Stomach (tissue), 9 donors: ENCODE data around the gene FUBP1. TPM values are rescaled to one million over a fixed set of nuclear protein-coding genes. Genes with fewer than 3 reads are reported as not detected.
A peak's percentile ranks its signal among the peaks of the same experiment; 100 is the strongest.

Experiments used
- DNase-seq, 2 donors: peaks; one replicate each; pipeline versions ENCODE4 v3.0.0 to v3.0.0-alpha.2; 2013 to 2019
- H3K27ac ChIP-seq, 5 donors: fragments of 200-600 bp in 4 of 5; sonication (generic) in 4 of 5; one replicate each; pipeline ENCODE4 v1.5.1; 2013 to 2019; ENCODE audit warnings: mild to moderate bottlenecking in 1 of 5, moderate library complexity in 1 of 5
- H3K27me3 ChIP-seq, 3 donors: fragments of 200-600 bp; sonication (generic); one replicate each; pipeline ENCODE4 v1.5.1; 2017 to 2019; ENCODE audit warnings: mixed run types in 1 of 3
- H3K36me3 ChIP-seq, 4 donors: fragments of 200-600 bp; sonication (generic); 1 replicate in 3 of 4; 2 replicates in 1 of 4; pipeline ENCODE4 v1.5.1; 2016 to 2019
- H3K4me1 ChIP-seq, 4 donors: fragments of 200-600 bp; sonication (generic); one replicate each; pipeline ENCODE4 v1.5.1; 2016 to 2019
- H3K4me3 ChIP-seq, 4 donors: fragments of 200-600 bp; sonication (generic) in 3 of 4; one replicate each; pipeline ENCODE4 v1.5.1; 2016 to 2019; ENCODE audit warnings: mild to moderate bottlenecking in 1 of 4
- H3K9me3 ChIP-seq, 4 donors: fragments of 200-600 bp; sonication (generic); one replicate each; pipeline ENCODE4 v1.5.1; 2016 to 2019
- CTCF ChIP-seq, 7 experiments: fragments of 450-650 bp in 4 of 7; fragments of 200-600 bp in 3 of 7; sonication (generic) in 3 of 7; IDR thresholded peaks; one replicate each; pipeline ENCODE4 v1.5.1; 2016 to 2019; ENCODE audit warnings: antibody characterized with exemption in 7 of 7, control low read depth in 2 of 7, mild to moderate bottlenecking in 1 of 7
- EP300 ChIP-seq: sonication (generic); formaldehyde crosslinking; IDR thresholded peaks from one replicate; pipeline ENCODE4 v1.6.1; 2017; ENCODE audit warnings: antibody characterized with exemption
- POLR2A ChIP-seq, 4 donors: fragments of 450-650 bp; IDR thresholded peaks; one replicate each; pipeline ENCODE4 v1.6.1; 2016; ENCODE audit warnings: antibody characterized with exemption in 4 of 4, control low read depth in 2 of 4, mild to moderate bottlenecking in 1 of 4, moderate library complexity in 1 of 4
- POLR2AphosphoS5 ChIP-seq, 3 donors: sonication (generic); formaldehyde crosslinking; IDR thresholded peaks; one replicate each; pipeline ENCODE4 v1.6.1; 2016; ENCODE audit warnings: antibody characterized with exemption in 3 of 3
- WGBS, 5 donors: extraction: QIAGEN DNeasy Blood & Tissue Kit in 3 of 5; methylation state at CpG; one replicate each; pipeline versions ENCODE4 v1.1.5 to v1.1.7; 2013 to 2018; 5-methylcytosine and 5-hydroxymethylcytosine counted together
- intact Hi-C: fragments of 100-400 bp; cut with DNase I; formaldehyde crosslinking; loops from one replicate; pipeline ENCODE4 v1.15.1; 2023; ENCODE audit warnings: low total_unique reads
- polyA plus RNA-seq, 3 donors: library from polyadenylated mRNA; stranded (reverse); fragments of 200-250 nt; gene quantifications; one replicate each; pipeline ENCODE4 v1.2.3, GENCODE V29; 2013
- total RNA-seq, 5 donors: library from RNA; depleted of rRNA; stranded (reverse); fragments of >200 nt; gene quantifications; one replicate each; pipeline versions ENCODE4 v1.1.0 to v1.2.3, GENCODE V29; 2014 to 2016
- donor health status: healthy with polysubstance abuse.
- donor health status: Bipolar disorder and iron deficiency.
- donor health status: healthy.

Gene FUBP1
- total and polyA plus RNA-seq, 8 donors = 25.6 to 394 (median 54.4) TPM

- Histone ChIP-seq H3K4me3 (no peak overlapping the region), H3K27ac (no peak overlapping the region), H3K4me1 (peaks cover 0 to 34% (median 18%) of the 10 kb centered on the region in 4 donors), H3K27me3 (no peaks in the 10 kb centered on the region), H3K36me3 (peaks cover 42 to 98% (median 95%) of the 10 kb centered on the region in 4 donors), H3K9me3 (no peaks in the 10 kb centered on the region)
- DNase-seq = no peak
- TF ChIP-seq EP300 (no peak), POLR2A (IDR thresholded peaks at IDR 0.05) (no peak), POLR2AphosphoS5 (IDR thresholded peaks at IDR 0.05) (no peak), CTCF (IDR thresholded peaks at IDR 0.05) (no peak)
- intact Hi-C loops = no loop called here
These were observed 28.0 kb downstream of the FUBP1 start for GRCh38 chr1:77950873-77951272.

GRCh38 chr1:77948841-77949424 is 29.9 kb downstream of the FUBP1 start:
- no peaks in the 10 kb centered on the region for H3K27me3 ChIP-seq
- H3K4me3 ChIP-seq = no peak overlapping the region
- H3K36me3 ChIP-seq = peaks cover 22 to 98% (median 94%) of the 10 kb centered on the region in 4 donors
- WGBS, 5 donors = 41 to 48% (median 46%) methylated on average over 2 of the region's 2 CpGs
- H3K27ac ChIP-seq = no peak overlapping the region
- TF ChIP-seq POLR2A (IDR thresholded peaks at IDR 0.05) = no peak
- TF ChIP-seq CTCF (IDR thresholded peaks at IDR 0.05) = no peak
- TF ChIP-seq EP300 = no peak
- no peak for TF ChIP-seq POLR2AphosphoS5 (IDR thresholded peaks at IDR 0.05)
- DNase-seq = peak in 1 of 2 donors; percentile 32
- H3K4me1 ChIP-seq = peaks cover 0 to 31% (median 17%) of the 10 kb centered on the region in 4 donors
- intact Hi-C loops = no loop called here
- no peaks in the 10 kb centered on the region for H3K9me3 ChIP-seq

GRCh38 chr1:77945345-77945744 is 33.5 kb downstream of the FUBP1 start:
- no peak for DNase-seq
- WGBS, 5 donors = 89 to 98% (median 95%) methylated on average over 2 of the region's 2 CpGs
- no peak for TF ChIP-seq POLR2AphosphoS5 (IDR thresholded peaks at IDR 0.05)
- TF ChIP-seq EP300 = no peak
- TF ChIP-seq CTCF (IDR thresholded peaks at IDR 0.05) = no peak
- no peak for TF ChIP-seq POLR2A (IDR thresholded peaks at IDR 0.05)
- Histone ChIP-seq H3K27ac (no peak overlapping the region), H3K36me3 (peaks cover 7 to 98% (median 89%) of the 10 kb centered on the region in 4 donors), H3K27me3 (no peaks in the 10 kb centered on the region), H3K9me3 (no peaks in the 10 kb centered on the region), H3K4me3 (no peak overlapping the region), H3K4me1 (peaks cover 0 to 26% (median 13%) of the 10 kb centered on the region in 4 donors)
- intact Hi-C loops = no loop called here

- no peak overlapping the region for H3K4me3 ChIP-seq
- no peak for TF ChIP-seq POLR2A (IDR thresholded peaks at IDR 0.05)
- no peak for TF ChIP-seq CTCF (IDR thresholded peaks at IDR 0.05)
- no peak for TF ChIP-seq EP300
- TF ChIP-seq POLR2AphosphoS5 (IDR thresholded peaks at IDR 0.05) = no peak
- no peak for DNase-seq
- intact Hi-C loops = no loop called here
- peaks cover 7 to 83% (median 70%) of the 10 kb centered on the region in 4 donors for H3K36me3 ChIP-seq
- H3K27ac ChIP-seq = no peak overlapping the region
- H3K27me3 ChIP-seq = no peaks in the 10 kb centered on the region
- WGBS, 5 donors = 90 to 97% (median 96%) methylated on average over 4 of the region's 4 CpGs
- peaks cover 0 to 3% (median 0%) of the 10 kb centered on the region in 4 donors for H3K4me1 ChIP-seq
- H3K9me3 ChIP-seq = no peaks in the 10 kb centered on the region
These were observed 36.3 kb downstream of the FUBP1 start for GRCh38 chr1:77942400-77943140.
